Renal cortical epithelial cell (primary cell): ENCODE measurements around the gene LRRC37B. TPM values are rescaled to one million over a fixed set of nuclear protein-coding genes. Genes with fewer than 3 reads are reported as not detected.
"Not testable (repeated sequence)": the region's sequence is repeated elsewhere in the genome, so short reads cannot be mapped to it uniquely, and the experiment has no call there.

Experiments
- DNase-seq: peaks from one replicate; pipeline ENCODE4 v3.0.0-alpha.2; 2011; ENCODE audit warnings: low read depth
- total RNA-seq: library from RNA; depleted of rRNA; stranded (reverse); fragments of >200 nt; gene quantifications from 2 replicates; pipeline ENCODE4 v1.2.3, GENCODE V29; 2014

Gene LRRC37B
- total RNA-seq, 1 donor from 2014 or later, result 8.3 TPM

- not testable (repeated sequence) for DNase-seq
Observed at GRCh38 chr17:32086833-32087232, 79.7 kb downstream of the LRRC37B start.

GRCh38 chr17:32092062-32092461, 84.9 kb downstream of the LRRC37B start:
- not testable (repeated sequence) for DNase-seq

GRCh38 chr17:32099686-32100085, 92.5 kb downstream of the LRRC37B start:
- DNase-seq, result no peak

GRCh38 chr17:32100323-32100722, 93.1 kb downstream of the LRRC37B start:
- not testable (repeated sequence) for DNase-seq

GRCh38 chr17:32100971-32101631, 93.9 kb downstream of the LRRC37B start:
- no peak for DNase-seq

GRCh38 chr17:32102172-32102571, 95.0 kb downstream of the LRRC37B start:
- DNase-seq, result no peak

GRCh38 chr17:32102646-32103186, 95.5 kb downstream of the LRRC37B start:
- DNase-seq, result no peak

Other genes starting within 250 kb of the LRRC37B start
- 40.0 and 76.1 TPM in 2 replicates for gene COPRS, start 148.1 kb upstream of the LRRC37B start, total RNA-seq
- gene UTP6, start 105.7 kb upstream of the LRRC37B start, total RNA-seq, result 42.0 and 57.1 TPM in 2 replicates
- gene SUZ12, start 70.4 kb upstream of the LRRC37B start, total RNA-seq, result 20.1 and 45.2 TPM in 2 replicates
- gene RHOT1, start 135.1 kb downstream of the LRRC37B start, total RNA-seq, result 30.2 and 62.3 TPM in 2 replicates